Pancreas (tissue), 10 donors: ENCODE results near the gene MFSD2A. TPM values are rescaled to one million over a fixed set of nuclear protein-coding genes. Genes with fewer than 3 reads are reported as not detected.
"Not testable (repeated sequence)": the region's sequence is repeated elsewhere in the genome, so short reads cannot be mapped to it uniquely, and the experiment has no call there.

Source experiments
- ATAC-seq, 4 donors: fragments of 200-7000 bp; cut with Tn5 transposase; one replicate each; pipeline versions ENCODE4 v1.8.0 to v1.9.1; 2020; ENCODE audit warnings: mild to moderate bottlenecking in 4 of 4, moderate library complexity in 4 of 4
- DNase-seq, 6 donors: peaks; one replicate each; pipeline ENCODE4 v3.0.0-alpha.2; 2020
- FAIRE-seq: peaks from 2 replicates; lab custom pipeline; 2012; peaks lifted over from hg19 to GRCh38; lab: Jason Lieb, UNC
- H3K27ac ChIP-seq, 4 donors: fragments of 200-600 bp; sonication (generic); 1 replicate in 3 of 4; 2 replicates in 1 of 4; pipeline versions ENCODE4 v1.5.0 to v1.8.0; 2020
- H3K27me3 ChIP-seq, 4 donors: fragments of 200-600 bp; one replicate each; pipeline ENCODE4 v1.8.0; 2021
- H3K36me3 ChIP-seq, 3 donors: fragments of 200-600 bp; sonication (generic) in 1 of 3; one replicate each; pipeline versions ENCODE4 v1.5.0 to v1.8.0; 2020 to 2021
- H3K4me1 ChIP-seq, 3 donors: fragments of 200-600 bp; one replicate each; pipeline ENCODE4 v1.8.0; 2021
- H3K4me3 ChIP-seq, 4 donors: fragments of 200-600 bp; sonication (generic) in 2 of 4; one replicate each; pipeline versions ENCODE4 v1.5.0 to v1.8.0; 2020 to 2021
- H3K9me3 ChIP-seq, 4 donors: fragments of 200-600 bp; one replicate each; pipeline ENCODE4 v1.8.0; 2021
- WGBS, 2 donors: extraction: QIAGEN DNeasy Blood & Tissue Kit; methylation state at CpG; one replicate each; pipeline ENCODE4 v1.1.7; 2013; 5-methylcytosine and 5-hydroxymethylcytosine counted together
- intact Hi-C, 3 donors: fragments of 100-400 bp; cut with DNase I; formaldehyde crosslinking; loops; one replicate each; pipeline versions ENCODE4 v1.11.1 to v1.14.2; 2022
- polyA plus RNA-seq, 2 donors: library from polyadenylated mRNA; stranded (reverse); fragments of 200-250 nt; gene quantifications; one replicate each; pipeline ENCODE4 v1.2.3, GENCODE V29; 2013
- total RNA-seq, 6 donors: library from RNA; stranded (reverse); fragmentation: NEBNext Ultra II Directional in 4 of 6; extraction: Animal tissue kit (Norgen Biotek cat#: 25700) in 4 of 6; gene quantifications; one replicate each; pipeline versions ENCODE4 v1.2.1 to v1.2.4, GENCODE V29; 2021 to 2023
- TF ChIP-seq, protein P1 (sequence below), 4 donors: fragments of 200-600 bp; sonication (generic) in 3 of 4; IDR thresholded peaks; one replicate each; pipeline versions ENCODE4 v1.5.0 to v1.8.0; 2021; ENCODE audit warnings: antibody characterized with exemption in 4 of 4
- donor health status: healthy with polysubstance abuse.
- donor health status: DM: no; HTN: no; CAD: no; lungs with moderate emphysema.
- donor health status: DM: no; HTN: no; CAD: no.
- donor health status: control.
- donor health status: control.
- donor health status: Bipolar disorder and iron deficiency.
- donor health status: DM: yes; HTN: yes; CAD: no.
- donor health status: DM: no; HTN: no; CAD: no.
- donor health status: DM: no; HTN: no; CAD: no.
- donor health status: DM: yes; HTN: yes; CAD: no.

The MFSD2A gene
- total and polyA plus RNA-seq, 8 donors: 0.16 to 1.0 (median 0.47) TPM; not detected in 1

DNA sequence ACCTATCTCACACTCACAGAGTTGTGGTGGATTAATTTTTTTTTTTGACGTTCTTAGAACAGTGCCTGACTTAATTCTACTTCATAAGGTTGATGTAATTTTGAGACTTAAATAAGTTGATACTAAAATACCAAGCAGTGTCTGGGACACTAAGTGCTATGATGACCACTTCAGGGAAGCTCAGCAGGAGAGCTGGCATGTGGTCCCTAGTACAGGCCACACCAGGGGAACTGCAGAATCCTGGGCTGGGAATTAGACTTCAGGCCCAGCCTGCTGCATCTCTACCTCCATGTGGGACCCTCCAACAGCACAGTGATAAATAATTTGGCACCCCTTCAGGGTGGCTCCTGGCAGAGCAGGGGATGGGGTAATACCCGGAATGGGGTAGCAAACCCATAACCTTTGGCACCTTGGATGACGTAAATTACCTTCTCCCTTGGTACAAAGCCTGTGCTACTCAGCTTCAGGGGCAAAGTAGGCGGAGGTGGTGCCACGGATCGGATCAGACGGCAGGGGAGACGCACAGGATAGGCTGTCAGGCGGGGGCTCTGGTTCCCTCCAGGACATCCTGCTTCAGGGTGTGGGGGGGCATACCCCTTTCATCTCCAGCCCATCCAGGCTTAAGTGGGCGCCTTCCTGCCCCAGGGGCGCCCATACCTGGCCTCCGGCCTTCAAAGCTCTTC, 4.8 kb downstream of the MFSD2A start:
- WGBS, 2 donors: 87% methylated on average over 12 of the region's 12 CpGs
- Histone ChIP-seq H3K27ac (no peak overlapping the region), H3K4me1 (peaks cover 4 to 12% (median 10%) of the 10 kb centered on the region in 3 donors), H3K4me3 (no peak overlapping the region), H3K9me3 (no peaks in the 10 kb centered on the region), H3K27me3 (no peaks in the 10 kb centered on the region), H3K36me3 (no peaks in the 10 kb centered on the region)
- no peak for FAIRE-seq
- ATAC-seq: no peak
- TF ChIP-seq, protein P1, sequence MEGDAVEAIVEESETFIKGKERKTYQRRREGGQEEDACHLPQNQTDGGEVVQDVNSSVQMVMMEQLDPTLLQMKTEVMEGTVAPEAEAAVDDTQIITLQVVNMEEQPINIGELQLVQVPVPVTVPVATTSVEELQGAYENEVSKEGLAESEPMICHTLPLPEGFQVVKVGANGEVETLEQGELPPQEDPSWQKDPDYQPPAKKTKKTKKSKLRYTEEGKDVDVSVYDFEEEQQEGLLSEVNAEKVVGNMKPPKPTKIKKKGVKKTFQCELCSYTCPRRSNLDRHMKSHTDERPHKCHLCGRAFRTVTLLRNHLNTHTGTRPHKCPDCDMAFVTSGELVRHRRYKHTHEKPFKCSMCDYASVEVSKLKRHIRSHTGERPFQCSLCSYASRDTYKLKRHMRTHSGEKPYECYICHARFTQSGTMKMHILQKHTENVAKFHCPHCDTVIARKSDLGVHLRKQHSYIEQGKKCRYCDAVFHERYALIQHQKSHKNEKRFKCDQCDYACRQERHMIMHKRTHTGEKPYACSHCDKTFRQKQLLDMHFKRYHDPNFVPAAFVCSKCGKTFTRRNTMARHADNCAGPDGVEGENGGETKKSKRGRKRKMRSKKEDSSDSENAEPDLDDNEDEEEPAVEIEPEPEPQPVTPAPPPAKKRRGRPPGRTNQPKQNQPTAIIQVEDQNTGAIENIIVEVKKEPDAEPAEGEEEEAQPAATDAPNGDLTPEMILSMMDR (IDR thresholded peaks at IDR 0.05): no peak
- DNase-seq: no peak
- intact Hi-C loops: loop anchor here in 1 of 3 donors (10.0 kb wide), 1 partner anchor 45 kb away; no protein-coding TSS in a partner anchor

DNA sequence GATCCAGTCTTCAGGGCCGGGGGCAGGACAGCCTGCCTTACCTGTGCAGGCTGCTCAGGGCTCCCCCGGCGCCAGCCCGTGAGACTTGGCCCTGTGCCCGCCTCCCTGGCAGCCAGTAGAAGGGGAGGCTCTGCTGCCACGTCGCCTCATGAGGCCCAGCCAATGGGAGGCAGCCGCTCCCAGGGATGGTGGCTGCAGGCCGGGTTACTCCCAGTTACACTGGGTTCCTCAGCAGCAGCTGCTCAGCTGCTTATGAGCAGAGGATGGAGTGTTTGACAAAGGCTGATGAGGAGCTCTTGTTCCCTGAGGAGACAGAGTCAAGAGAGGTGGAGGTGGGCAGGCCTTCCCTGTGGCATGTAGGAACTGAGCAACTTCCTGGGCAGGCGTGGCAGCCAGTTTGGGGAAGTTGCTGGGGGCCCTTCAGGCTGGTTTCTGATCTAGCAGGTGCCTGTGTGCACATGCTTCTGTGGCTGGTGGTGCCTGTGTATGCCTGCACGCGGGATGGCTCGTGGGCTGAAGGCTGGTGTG, 5.5 kb downstream of the MFSD2A start:
- H3K4me3 ChIP-seq: no peak overlapping the region
- peaks cover 0 to 7% (median 7%) of the 10 kb centered on the region in 3 donors for H3K4me1 ChIP-seq
- intact Hi-C loops: loop anchor here in 1 of 3 donors (10.0 kb wide), 1 partner anchor 46 kb away; no protein-coding TSS in a partner anchor
- H3K9me3 ChIP-seq: no peaks in the 10 kb centered on the region
- H3K27ac ChIP-seq: no peak overlapping the region
- TF ChIP-seq, protein P1 (IDR thresholded peaks at IDR 0.05): no peak
- FAIRE-seq (no peak), DNase-seq (peak in 5 of 6 donors; percentile 29 to 77 (median 56)), ATAC-seq (peak in 3 of 4 donors; percentile 50 to 63 (median 50))
- WGBS, 2 donors: 58 to 60% methylated on average over 13 of the region's 13 CpGs
- H3K36me3 ChIP-seq: no peaks in the 10 kb centered on the region
- no peaks in the 10 kb centered on the region for H3K27me3 ChIP-seq

DNA sequence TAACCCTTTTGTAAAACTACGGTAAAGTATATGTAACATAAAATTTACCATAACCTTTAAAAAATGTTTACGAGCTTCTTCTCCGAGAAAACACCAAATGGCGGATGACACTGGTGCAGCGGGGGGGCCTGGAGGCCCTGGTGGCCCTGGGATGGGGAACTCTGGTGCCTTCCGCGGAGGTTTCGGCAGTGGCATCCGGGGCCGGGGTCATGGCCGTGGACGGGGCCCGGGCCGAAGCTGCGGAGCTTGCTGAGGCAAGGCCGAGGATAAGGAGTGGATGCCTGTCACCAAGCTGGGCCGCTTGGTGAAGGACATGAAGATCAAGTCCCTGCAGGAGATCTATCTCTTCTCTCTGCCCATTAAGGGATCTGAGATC, 7.5 kb downstream of the MFSD2A start:
- intact Hi-C loops: loop anchor here in 1 of 3 donors (10.0 kb wide), 1 partner anchor 48 kb away; no protein-coding TSS in a partner anchor
- Histone ChIP-seq H3K36me3 (no peaks in the 10 kb centered on the region), H3K27me3 (no peaks in the 10 kb centered on the region), H3K4me1 (no peaks in the 10 kb centered on the region), H3K9me3 (no peaks in the 10 kb centered on the region), H3K27ac (no peak overlapping the region), H3K4me3 (no peak overlapping the region)
- 95 to 97% methylated on average over 17 of the region's 17 CpGs for WGBS, 2 donors
- no peak for DNase-seq
- no peak for FAIRE-seq
- ATAC-seq: no peak
- TF ChIP-seq, protein P1 (IDR thresholded peaks at IDR 0.05): no peak

DNA sequence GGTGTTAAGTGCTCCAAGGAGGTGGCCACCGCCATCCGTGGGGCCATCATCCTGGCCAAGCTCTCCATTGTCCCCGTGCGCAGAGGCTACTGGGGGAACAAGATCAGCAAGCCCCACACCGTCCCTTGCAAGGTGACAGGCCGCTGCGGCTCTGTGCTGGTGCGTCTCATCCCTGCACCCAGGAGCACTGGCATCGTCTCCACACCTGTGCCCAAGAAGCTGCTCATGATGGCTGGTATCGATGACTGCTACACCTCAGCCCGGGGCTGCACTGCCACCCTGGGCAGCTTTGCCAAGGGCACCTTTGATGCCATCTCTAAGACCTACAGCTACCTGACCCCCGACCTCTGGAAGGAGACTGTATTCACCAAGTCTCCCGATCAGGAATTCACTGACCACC, 8.0 kb downstream of the MFSD2A start:
- not testable (repeated sequence) for H3K4me1 ChIP-seq, ATAC-seq, H3K36me3 ChIP-seq, H3K9me3 ChIP-seq, H3K27ac ChIP-seq, FAIRE-seq, H3K27me3 ChIP-seq, DNase-seq, H3K4me3 ChIP-seq
- 92 to 96% methylated on average over 11 to 13 of the region's 13 CpGs for WGBS, 2 donors
- intact Hi-C loops: loop anchor here in 1 of 3 donors (10.0 kb wide), 1 partner anchor 48 kb away; no protein-coding TSS in a partner anchor

DNA sequence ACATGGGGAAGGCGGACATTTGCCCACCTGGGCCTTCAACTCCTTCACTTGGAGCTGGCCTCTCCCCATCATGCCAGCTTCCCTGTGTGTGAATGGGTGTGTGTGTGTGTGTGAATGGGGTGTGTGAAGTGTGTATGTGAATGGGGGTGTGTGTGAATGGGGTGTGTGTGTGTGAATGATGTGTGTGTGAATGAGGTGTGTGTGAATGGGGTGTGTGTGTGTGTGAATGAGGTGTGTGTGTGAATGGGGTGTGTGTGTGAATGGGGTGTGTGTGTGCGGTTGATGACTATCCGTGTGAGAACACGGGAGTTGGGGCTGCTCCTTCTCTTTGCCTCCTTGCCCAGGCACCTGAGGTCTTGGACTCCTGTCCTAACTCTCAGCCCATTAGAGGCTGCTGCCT, 9.6 kb downstream of the MFSD2A start:
- no peak for DNase-seq
- no peak for FAIRE-seq
- Histone ChIP-seq H3K36me3 (no peaks in the 10 kb centered on the region), H3K9me3 (no peaks in the 10 kb centered on the region), H3K27me3 (no peaks in the 10 kb centered on the region), H3K4me3 (no peak overlapping the region), H3K27ac (no peak overlapping the region), H3K4me1 (no peaks in the 10 kb centered on the region)
- intact Hi-C loops: loop anchor here in 1 of 3 donors (10.0 kb wide), 1 partner anchor 50 kb away; no protein-coding TSS in a partner anchor
- TF ChIP-seq, protein P1 (IDR thresholded peaks at IDR 0.05): no peak
- WGBS, 2 donors: 98 to 100% methylated on average over 4 of the region's 4 CpGs
- no peak for ATAC-seq
